Medulla oblongata (tissue), 1 donor: ENCODE measurements around the gene RNF213.

Experiments
- DNase-seq: peaks from one replicate; pipeline ENCODE4 v3.0.0-alpha.2; 2015; ENCODE audit errors: extremely low spot score

RNF213 gene

GRCh38 chr17:80352216-80352895 is 91.7 kb downstream of the RNF213 start:
- no peak for DNase-seq

GRCh38 chr17:80352991-80353665 is 92.5 kb downstream of the RNF213 start:
- DNase-seq: no peak

GRCh38 chr17:80353718-80354275 is 93.1 kb downstream of the RNF213 start:
- DNase-seq: no peak

DNA sequence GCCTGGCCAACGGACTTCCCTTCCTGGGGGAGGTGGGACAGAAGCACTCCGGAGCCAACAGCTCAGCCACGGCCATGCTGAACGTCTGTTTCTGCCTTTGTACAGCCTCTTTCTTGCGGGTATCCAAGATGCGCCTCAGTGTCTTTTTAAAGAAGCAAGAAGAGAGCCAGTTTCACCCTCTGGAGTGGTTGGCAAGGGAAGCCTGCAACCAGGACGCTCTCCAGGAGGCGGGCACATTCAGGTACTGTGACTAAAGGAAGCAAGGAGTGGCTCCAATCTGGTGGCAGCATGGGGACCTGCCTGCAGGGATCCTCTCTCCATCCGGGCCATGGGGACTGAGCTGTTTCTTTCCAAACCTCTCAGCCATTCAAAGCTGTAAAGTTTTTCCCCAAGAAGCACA is 93.7 kb downstream of the RNF213 start:
- no peak for DNase-seq

DNA sequence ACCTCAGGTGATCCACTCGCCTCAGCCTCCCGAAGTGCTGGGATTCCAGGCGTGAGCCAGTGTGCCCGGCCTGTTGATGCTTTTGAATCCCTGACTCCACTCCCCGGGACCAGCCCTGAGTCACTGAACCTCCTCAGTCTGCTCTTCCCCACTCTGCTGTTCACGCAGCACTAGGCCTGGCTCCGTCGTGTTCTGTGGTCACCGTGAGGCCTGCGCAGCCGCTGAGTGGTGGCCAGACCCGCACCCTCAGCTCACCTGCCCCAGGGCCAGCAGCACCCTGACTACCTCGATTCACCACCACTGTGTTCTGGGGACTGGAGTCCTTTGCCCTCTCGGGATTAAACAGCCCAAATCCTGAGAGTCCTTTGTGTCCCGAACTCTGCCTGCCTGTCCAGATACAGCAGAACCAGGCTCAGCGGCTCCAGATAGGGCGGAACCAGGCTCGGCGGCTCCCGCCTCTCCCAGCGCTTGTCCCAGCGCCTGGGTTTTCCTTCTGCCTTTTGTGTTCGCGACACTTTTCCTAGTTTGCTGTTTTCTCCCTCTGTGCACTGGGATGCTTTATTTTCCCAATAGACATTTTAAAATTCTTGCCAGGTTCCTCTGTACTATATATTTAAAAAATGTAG is 95.7 kb downstream of the RNF213 start:
- no peak for DNase-seq

DNA sequence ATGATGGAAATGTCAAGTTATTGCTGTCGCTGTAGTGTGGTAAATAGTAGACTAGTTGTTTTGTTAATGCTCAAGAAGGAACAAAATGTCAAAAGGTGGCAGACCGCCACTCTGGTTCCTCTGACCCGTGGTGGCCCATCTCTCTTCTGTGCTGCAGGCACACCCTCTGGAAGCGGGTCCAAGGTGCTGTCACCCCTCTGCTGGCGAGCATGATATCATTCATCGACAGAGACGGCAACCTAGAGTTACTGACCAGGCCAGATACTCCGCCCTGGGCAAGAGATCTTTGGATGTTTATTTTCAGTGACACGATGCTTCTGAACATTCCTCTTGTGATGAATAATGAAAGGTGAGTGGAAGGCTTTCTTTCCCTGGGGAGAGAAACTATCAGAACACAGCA is 97.5 kb downstream of the RNF213 start:
- no peak for DNase-seq

- DNase-seq: no peak
Measured at GRCh38 chr17:80358861-80359260, 98.2 kb downstream of the RNF213 start.

- DNase-seq: no peak
Measured at GRCh38 chr17:80359422-80360110, 98.9 kb downstream of the RNF213 start.

DNA sequence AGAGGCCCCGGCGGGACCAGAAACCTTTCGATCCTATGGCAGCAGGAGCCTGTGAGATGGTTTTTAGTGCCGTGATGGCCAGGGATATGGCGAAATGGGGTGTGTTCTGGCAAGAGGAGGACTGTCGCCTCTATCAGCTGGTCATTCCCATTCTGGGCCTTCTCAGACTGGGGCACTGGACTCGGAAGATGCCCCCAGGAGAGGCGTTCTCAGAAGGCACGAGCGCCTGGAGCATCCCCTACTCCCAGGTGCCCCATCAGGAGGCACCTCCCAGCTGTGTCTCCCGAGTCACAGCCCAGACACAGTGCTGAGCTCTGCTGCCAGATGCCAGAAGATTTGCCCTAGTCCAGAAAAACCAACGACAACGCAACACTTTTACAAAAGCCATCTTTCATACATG is 99.7 kb downstream of the RNF213 start:
- no peak for DNase-seq

- peak; percentile 12 for DNase-seq
Measured at GRCh38 chr17:80361495-80362220, 101.0 kb downstream of the RNF213 start.

DNA sequence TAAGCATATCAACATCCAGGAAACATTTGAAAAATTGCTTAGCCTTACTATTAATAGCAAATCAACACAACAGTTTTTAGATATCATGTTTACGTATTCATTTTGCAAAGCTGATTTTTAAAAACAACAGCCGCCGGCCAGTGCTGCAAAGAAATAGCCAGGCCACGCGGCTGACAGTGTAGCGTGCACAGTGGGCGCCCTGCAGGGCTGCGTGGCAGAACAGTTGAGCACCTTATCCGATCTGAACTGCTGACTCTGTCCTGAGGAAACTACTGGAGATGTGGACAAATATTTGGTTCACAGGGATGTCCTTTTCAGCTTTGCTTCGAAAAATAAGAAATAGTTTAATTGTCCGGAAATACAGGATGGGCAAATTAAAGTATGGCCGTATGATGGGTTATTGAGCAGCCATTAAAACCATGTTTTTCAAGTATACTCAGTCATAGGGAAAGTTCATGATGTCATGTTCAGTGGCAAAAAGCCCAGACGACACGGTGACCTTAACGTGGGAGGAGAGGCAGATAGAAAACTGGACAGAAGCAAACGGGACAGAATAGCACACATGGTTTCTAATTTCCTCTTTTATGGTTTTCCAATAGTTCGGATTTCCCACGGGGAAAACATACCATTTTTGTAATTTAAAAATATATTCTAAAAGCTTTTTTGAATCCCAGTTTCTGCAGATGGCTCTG is 101.9 kb downstream of the RNF213 start:
- no peak for DNase-seq

- DNase-seq: no peak
Measured at GRCh38 chr17:80363120-80363515, 102.5 kb downstream of the RNF213 start.

- no peak for DNase-seq
Measured at GRCh38 chr17:80363518-80364090, 103.0 kb downstream of the RNF213 start.

- DNase-seq: no peak
Measured at GRCh38 chr17:80364091-80364691, 103.5 kb downstream of the RNF213 start.

DNA sequence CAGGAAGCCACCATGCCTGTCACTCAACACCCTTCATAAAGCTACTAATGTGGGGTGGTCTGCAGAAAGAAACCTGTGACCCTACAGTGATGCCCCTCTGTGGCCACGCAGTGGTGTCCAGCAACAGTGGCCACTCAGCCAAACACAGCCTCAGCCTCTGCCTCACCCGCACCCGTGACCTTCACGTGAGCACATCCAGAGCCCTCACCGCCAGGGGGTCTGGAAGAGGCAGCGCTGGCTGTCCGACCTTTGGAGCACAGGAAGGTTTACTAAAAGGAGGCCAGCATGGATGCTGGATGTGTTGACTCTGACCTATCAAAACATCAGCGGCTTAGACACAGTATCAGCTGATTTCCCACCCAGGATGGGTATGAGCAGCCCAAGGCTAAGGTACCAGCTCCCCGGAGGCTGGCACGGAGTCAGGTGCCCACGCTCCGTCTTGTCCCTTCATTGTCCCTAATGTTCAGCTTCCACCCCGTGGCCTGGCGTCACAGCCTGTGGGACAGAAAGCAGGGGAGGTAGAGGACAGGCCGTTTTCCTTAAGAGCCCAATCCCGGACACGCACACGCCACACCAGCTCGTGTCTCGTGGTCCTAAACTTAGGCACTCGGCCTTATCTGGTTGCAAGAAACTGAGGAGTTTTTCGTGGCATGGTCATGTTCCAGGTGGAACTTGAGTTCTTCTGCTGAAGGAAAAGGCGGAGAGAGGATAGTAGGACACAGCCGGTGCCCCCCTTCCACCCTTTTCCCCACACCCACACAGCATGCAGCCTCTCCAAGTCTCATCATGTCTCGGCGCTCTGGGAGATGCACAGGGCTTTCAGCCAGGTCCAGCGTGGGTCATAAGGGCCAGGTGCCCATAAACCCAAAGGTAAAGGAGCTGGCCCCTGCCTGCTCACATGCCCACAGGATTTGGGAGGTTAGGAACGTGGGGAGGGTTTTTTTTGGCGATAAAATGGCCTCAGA is 104.6 kb downstream of the RNF213 start:
- DNase-seq: no peak

GRCh38 chr17:80365983-80366382 is 105.3 kb downstream of the RNF213 start:
- DNase-seq: no peak

- no peak for DNase-seq
Measured at GRCh38 chr17:80367503-80367902, 106.9 kb downstream of the RNF213 start.

- DNase-seq: no peak
Measured at GRCh38 chr17:80371196-80371595, 110.5 kb downstream of the RNF213 start.

- no peak for DNase-seq
Measured at GRCh38 chr17:80372456-80372855, 111.8 kb downstream of the RNF213 start.
